Measurements from ENCODE around the gene ROGDI. TPM values are rescaled to one million over a fixed set of nuclear protein-coding genes. Genes with fewer than 3 reads are reported as not detected.

ROGDI gene
- total RNA-seq, 1 donor from 2014 or later = 71.0 TPM

Other genes with a start within 250 kb of the ROGDI start
- 0.06 TPM for gene C16orf96, start 246.3 kb downstream of the ROGDI start, total RNA-seq
- 49.1 TPM for gene UBALD1, start 187.7 kb downstream of the ROGDI start, total RNA-seq
- gene MGRN1, start 177.8 kb downstream of the ROGDI start, total RNA-seq = 127 TPM
- 67.0 TPM for gene NUDT16L1, start 109.1 kb downstream of the ROGDI start, total RNA-seq
- gene ANKS3, start 68.4 kb downstream of the ROGDI start, total RNA-seq = 27.1 TPM
- 2.5 TPM for gene DNAAF8, start 68.1 kb downstream of the ROGDI start, total RNA-seq
- gene ZNF500, start 35.5 kb downstream of the ROGDI start, total RNA-seq = 23.4 TPM
- gene SEPTIN12, start 14.3 kb downstream of the ROGDI start, total RNA-seq = not detected
- 194 TPM for gene SMIM22, start 7.3 kb downstream of the ROGDI start, total RNA-seq
- gene GLYR1, start 44.7 kb upstream of the ROGDI start, total RNA-seq = 128 TPM
- 35.3 TPM for gene UBN1, start 44.8 kb upstream of the ROGDI start, total RNA-seq
- 62.2 TPM for gene PPL, start 134.5 kb upstream of the ROGDI start, total RNA-seq
- 0.49 TPM for gene SEC14L5, start 155.7 kb upstream of the ROGDI start, total RNA-seq
- 10.7 TPM for gene NAGPA, start 231.3 kb upstream of the ROGDI start, total RNA-seq